NCI-H2227 (cell line): ENCODE measurements around the gene ABCA1.

Experiments used
- DNase-seq: peaks from one replicate; lab custom pipeline; 2025; ENCODE audit not compliant: unreplicated experiment; lab: John Stamatoyannopoulos, UW

Gene ABCA1

DNA sequence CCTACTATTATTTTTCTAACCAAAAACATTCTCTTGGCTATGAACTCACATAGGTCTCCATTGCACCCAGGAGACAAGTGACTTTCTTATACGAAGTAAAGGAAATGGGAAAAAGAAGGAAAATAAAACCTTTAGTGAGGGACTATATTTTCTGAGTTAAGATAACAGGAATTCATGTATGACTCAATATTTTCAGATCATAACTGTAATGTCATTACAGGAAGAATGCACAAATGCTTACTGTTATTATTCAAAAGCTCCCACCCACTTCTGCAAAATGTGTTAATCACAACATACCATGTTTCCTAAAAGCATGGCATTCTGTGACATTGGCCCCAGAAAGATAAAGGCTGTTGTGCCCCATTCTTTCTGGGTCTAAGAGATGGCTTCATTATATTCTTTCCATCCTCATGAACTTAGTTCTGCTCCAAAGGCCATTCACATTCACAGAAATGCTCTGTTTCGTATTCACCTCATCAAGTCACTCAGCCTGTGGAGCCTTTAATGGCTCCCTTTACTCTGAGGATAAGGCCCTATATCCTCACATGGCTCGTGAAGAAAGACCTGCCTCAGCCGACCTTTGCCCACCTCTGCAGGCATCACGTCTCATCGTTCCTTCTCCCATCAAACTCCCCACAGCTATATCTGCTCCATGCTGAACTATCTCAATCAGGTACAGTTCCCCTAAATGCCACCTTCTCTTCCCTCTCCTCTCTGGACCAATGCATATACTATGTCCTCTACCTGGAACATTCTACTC, 77.0 kb downstream of the ABCA1 start:
- no peak for DNase-seq

DNA sequence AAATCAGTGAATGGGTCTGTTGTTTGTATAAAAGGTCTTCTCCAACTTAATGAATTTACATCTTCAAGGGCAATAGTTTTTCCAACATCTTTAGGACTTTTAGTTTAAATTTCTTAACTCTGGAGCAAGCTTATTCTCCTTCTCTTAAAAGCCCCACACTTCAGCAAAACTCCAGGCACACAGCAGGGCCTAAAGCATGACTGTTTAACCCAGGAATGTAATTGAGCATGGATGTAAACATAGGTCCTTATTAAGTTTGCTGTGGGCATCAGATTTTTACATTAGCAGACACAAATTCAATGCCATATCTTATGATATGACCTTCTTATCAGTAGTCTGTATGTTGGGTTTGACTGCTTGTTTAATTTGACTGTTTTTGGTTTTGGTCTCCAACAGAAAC, 78.9 kb downstream of the ABCA1 start:
- no peak for DNase-seq

DNA sequence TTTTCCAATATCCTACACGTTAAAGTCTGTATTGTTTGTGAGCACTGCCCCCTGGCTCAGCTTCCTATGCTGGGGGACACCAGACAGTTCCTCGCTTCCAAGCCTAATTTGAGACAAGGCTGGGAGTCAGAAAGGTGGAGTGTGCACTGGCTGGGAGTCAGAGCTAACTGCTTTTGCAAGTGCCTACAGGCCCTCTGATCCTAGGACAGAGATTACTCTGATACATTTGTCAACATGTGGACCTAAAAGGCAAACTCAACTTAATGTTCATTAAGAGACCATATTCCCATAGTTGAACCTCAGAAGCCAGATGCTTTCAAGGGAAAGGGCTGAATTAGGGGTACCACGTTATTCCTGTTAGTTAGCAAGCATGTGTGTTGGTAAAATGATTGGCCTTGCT, 83.2 kb downstream of the ABCA1 start:
- DNase-seq = no peak

DNA sequence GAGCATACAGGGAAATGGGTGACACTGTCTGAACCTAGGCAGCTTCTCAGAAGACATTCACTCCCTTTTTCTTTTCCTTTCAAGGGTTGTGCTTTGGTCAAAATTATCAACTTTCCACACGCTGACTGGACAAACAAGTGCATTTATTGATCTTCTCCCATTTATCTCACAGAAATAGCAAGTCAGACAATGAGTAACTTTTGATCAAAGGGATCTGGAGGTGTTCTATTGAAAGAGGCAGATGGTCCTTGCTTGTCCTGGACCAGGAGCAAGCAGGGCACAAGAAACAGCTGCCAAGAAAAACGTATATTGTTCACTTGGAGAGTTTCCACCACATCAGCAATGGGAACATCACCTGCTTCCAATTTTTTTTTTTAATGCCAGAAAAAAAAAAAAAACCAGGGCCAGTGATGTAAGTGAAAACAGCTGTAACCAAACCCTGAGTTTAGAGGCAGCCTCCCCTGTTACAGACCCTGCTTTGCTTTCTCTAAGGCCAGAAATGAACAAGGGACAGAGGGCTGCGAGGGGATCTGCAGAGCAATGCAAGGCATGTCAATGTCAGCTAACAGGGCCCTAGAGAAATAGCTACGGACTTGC, 84.2 kb downstream of the ABCA1 start:
- no peak for DNase-seq

DNA sequence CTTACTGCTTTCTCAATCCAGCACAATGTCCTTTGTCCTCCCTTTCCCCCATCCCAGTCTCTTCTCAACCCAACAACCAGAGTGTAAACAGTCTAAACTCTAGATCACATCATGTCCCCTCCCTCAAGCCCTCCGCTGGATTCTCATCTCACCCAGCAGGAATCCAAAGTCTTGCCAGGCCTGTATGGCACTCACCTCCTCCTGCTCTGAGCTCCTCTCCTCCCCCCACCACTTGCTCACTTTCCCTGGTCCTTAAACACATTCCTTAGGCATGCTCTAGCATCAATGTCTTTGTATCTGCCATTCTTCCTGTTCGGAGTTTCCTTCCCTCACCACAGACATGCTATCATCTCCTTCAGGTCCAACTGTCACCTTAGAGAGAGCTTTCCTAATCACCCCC, 85.3 kb downstream of the ABCA1 start:
- DNase-seq = no peak

DNA sequence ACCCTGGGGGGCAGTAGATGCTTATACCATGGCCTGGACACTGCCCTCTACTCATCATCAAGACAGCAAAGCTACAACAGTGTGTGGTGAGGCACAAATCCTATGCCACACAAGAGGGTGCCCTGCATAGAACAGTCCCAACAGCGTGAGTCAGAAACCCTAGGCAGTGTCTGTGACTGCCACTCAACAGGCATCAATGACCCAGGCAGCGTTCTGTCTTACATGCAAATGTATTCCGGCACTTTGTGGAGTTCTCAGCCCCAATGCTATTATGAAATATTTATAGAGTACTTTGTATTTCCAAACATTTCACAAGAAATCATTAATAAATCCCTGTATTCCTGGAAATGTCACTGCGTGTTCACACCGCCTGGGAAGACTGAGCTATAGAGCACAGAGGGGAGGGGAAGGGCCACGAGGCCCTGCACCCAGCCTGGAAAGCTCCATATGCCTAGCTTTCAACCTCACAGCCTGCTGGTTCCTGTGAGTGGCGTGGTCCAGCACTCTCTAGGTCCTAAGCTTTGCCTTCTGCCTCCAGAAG, 86.3 kb downstream of the ABCA1 start:
- no peak for DNase-seq

DNA sequence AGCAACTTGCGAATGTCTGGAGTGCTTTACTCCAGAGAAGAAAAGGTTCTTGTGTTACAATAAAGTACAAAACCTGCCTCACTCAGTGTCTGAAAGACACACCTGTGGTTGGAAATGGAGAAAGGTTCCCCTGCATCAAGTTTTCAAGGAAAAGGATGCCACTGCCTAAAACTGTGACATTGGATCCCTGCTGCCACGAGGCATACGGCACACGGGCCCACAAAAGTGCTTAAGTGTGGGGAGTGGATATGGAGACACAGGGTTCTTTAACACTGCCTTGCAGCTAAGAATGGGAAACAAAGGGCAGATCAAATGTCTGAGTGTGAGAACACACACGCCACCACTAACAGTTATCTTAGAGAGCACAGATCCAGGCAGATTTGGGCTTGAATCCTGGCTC, 89.0 kb downstream of the ABCA1 start:
- no peak for DNase-seq

DNA sequence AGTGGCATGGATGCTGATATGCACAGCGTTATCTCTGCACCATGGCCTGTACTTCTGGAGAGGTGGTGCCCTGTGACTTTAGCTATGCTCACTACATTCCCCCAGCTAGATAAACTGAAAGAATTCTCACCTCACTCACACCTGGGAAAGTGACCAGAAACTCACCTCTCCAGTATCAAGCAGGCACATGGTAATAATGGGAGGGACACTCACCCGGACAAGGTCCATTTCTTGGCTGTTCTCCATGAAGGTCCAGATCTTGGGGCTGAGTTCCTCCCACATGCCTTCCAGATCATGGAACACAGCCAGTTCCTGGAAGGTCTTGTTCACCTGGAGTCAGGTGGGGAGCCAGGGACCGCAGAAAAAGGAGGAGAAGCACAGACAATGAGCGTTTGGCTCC, 91.2 kb downstream of the ABCA1 start:
- no peak for DNase-seq

DNA sequence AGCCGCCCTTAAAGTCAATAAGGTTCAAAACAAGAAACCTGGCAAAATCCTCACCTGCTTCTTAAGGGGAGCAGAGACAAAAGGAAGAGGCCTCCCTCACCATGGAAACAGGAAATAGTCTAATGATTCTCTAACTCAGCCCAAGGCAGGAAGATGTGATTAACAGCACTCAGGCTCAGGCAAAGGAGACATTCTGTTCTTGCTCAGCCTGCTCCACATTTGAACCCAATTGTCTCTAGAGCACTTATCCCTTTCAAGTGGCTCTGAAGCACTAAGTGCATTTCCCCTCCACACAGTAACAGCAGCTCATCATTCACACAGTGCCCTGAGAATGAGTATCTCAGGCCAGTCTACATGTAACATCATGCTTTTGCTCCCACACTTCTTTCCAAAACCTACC, 91.7 kb downstream of the ABCA1 start:
- peak; percentile 85 for DNase-seq

DNA sequence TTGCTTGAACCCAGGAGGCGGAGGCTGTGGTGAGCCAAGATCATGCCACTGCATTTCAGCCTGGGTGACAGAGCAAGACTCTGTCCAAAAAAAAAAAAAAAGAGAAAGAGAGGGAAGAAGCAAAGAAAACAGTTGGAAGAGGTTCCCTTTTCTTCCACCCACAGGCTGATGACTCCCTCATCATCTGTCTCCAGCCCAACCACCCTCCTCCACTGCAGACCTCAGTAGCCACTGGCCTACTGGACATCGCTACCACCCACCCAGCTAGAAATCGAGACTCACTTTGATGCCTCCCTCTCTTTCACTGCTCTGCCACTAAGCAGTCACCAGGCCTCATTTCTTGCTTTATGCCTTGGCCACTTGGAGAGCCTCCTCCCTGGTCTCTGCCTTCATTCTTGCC, 92.8 kb downstream of the ABCA1 start:
- no peak for DNase-seq

DNA sequence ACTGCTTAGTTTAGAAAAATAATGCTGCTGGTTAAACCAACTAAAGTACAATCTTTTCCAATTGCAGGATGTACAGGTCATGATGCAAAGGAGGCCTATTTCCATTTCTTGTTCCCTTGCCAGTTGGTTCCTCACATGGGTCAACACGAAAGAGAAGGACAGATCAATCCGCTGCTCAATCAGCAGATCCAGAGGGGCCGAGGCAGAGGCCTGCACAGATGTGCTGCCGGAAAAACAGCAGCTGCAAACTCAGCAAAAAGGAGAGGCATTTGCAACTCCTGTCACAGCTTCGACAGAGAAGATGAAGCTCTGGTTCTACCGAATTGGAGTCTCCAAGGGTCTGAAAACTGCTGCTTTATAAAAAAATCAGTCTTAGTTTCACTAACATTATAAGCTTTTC, 94.3 kb downstream of the ABCA1 start:
- no peak for DNase-seq

DNA sequence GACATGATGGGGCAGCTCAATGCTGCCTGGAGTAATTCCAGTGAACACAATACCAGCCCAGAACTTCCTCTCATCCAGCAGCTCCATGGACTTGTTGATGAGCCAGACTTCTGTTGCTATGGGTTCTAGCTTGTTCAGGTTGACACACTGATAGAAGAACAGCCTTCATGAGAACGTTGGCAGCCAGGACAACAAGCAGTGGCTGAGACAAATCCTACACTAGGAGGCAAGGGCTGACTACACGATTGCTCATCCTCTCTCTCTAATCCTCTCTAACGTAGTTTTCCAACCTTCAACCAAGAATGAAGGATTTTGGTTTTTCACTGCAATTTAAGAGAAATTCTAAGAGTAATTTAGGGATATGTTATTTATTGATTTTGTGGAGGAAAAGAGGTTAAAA, 96.3 kb downstream of the ABCA1 start:
- DNase-seq = no peak

DNA sequence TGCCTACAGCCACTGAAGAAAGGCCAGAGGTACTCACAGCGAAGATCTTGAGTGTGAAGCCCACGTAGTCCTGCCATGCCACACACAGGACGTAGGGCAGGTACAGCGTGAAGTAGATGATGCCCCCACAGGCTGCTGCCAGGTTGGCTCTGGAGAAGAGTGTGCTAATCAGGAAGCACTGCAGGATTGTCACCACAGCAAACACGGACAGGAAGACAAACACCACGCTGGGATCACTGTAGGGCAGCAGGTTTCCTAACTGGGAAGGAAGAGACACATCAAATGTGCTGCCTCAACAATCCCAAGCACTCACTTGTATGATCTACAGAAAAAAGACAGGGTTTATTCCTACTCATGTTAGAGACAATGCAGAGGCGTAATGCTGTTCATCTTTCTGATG, 101.0 kb downstream of the ABCA1 start:
- no peak for DNase-seq

DNA sequence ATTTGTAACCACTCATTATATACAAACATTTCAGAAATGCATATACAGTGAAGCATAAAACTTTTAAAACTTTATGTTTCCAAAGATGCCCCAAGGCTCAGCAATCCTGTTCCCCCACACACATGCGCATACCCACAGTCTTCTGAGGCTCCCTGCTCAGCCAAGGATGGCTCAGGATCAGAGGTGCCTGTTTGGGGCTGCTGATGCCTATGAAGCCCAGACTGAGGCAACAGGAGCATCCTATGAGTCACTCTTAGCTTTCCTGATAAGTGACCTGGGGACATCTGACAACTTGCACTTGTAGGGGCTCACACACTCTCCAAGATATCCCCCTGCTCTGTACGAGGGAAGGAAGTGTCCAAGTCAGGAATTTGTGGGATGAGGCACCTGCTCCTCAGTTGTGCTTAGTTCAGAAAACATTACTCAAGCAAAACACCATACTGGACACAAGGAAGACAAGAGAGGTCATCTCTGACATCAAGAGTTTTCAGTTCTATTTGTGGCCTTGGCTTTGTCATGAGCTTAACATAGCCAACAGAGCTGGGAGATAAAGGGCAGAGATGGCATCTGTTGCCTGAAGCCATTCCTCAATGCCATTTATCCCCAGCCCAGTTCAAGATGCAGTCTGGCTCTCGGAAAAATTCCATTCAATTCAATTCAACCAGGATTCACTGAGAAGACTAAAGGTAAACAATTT, 101.7 kb downstream of the ABCA1 start:
- no peak for DNase-seq

DNA sequence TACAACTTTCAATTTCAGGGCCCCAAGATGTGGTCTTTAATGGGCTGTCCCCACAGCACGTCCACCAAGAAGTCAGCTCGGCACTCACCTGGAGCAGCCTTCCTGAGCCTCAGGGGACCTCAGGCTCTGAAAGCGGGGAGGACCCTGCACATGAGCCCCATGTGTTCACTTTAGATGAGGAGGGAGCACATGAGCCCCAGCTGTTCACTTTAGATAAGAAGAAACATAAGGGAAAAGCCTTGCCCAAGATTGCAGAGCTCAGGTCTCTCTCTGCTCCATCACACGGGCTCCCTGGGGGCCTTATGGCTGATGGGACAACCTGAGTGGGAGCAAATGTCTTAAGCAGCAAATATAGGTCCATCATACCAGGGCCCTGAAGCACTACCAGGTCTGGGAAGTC, 107.6 kb downstream of the ABCA1 start:
- DNase-seq = no peak

DNA sequence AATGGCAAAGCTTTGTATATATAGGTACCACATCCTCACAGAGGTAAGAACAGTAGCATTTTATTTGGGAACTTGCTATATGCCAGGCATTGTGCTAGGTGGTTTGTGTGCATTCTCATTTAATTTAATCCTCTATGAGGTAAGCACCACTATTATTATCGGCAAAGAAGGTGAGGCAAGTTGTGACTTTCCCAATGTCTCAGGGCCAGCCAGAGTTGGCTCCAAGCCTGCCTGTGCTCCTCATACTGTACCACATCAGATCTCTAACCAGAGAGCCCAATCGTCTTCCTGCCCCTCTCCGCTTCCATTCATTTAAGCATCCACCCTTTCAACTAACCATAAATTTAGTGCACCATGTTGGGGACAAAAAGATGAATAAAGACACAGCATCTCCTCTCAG, 108.9 kb downstream of the ABCA1 start:
- DNase-seq = no peak

DNA sequence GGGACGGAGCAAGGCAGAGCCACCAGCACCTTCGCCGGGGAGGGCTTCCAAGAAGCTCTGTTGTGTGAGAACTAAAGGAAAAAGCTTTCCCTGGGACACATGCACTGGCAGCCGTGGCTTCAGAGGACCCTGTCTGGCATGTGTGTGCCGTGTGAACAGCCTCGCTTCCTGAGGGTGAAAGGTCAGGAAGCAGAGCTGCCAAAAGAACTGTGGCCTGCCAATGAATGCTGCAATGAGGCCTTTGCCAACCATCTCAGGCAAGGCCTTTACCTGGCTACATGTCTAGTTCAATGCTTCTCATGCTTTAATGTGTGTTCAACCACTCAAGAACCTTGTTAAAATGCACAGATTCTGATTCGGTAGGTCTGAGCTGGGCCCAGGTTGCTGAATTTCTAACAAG, 110.5 kb downstream of the ABCA1 start:
- DNase-seq = no peak

DNA sequence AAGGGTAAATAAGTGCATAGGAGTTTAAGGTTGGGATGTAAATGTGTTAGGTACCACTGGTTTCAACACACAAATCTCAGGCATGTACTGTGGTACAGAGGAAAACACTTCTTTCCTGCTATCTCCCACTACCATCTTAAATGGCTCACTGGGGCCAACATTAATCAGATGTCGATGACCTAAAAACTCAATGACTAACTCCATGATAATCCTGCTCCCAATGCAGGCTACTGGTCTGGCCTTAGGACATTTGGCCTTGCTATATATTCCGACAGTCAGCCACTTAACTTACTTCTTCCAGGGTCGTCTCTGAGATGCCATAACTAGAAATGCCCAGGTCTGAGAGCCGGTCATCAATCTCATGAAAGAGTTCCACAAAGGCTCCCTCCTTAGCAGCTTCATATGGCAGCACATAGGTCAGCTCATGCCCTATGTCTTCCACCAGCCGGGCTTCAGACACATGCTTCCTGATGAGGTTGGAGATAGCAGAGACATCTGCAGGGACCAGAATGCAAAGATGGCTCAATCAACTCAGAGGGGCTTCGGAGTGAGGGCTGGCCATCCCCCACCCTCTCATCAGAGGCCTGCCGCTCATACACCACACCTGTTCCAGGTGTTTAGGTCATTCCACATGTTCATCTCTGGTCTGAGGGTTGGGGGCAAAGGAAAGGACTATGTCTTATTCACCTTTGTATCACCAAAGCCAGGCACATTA, 111.9 kb downstream of the ABCA1 start:
- no peak for DNase-seq

DNA sequence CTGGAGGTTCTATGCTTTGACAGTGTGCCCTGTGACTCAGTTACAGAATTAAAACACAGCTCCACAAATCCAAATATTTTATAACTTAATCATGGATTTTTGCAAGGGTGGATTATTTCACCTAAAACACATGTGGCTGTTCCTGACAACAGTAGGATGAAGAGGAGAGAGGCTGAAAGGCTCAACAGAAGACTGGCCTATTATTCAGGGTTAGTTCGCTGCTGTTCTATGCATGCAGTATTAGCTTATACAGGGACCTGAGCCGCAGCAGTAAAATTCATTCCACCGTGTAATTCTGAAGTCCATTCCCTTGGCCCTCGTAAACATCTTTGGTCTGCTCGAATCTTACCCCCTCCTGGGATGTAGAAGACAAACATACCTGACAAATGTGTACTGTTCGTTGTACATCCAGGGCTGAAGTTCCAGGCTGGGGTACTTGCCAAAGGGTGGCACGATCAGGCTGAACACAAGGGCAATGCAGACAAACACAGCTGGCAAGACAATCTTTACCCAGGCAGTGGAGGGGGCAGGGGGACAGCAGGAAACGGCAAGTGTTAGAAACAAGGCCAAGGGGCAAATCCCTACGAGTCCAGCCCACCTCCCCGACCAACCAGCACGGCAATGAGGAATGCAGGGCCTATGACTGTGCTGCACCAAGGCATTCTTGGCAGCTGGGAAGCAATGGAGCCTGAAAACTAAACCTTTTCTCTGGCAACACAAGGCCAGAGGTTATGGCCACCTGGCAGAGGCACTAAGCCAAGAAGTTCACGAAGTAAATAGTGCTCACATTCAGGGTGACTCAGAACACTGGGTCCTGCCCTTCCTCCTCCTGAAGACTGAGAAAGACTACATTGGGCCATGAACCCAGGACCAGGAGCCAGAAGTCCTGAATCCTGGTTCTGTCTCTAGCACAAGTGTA, 117.3 kb downstream of the ABCA1 start:
- DNase-seq = no peak

DNA sequence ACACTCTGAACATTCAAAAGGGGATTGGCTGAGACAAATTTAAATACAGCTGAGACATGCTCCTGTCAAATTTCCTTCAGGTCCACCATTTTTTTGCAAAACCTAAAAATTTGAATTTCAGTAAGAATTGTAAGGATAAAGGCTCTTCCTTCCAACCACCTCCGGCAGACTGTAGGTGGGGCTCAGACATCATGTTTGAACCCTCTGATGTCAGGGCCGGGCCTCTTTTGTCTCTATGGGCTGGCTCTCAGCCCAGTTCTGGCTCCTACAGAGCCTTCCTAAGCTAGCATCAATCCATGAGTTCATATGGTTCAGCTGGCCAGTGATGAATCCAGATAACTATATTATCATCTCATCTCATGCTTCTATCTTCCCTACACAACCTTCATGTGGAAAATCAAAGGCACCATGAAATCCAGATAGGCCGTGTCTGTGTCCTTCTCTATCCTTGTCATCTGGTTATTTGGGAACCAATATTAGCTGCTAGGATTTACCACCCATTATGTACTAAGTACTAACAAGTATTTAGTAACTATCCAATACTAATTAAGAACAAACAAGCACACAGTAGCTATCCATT, 119.8 kb downstream of the ABCA1 start:
- DNase-seq = peak; percentile 2
